SK-N-SH treated with all-trans-retinoic acid at 6 μM for 48 hours (cell line): ENCODE results near the gene NINL.

Experiments used
- ARNTL ChIP-seq: fragments of 450-650 bp; formaldehyde crosslinking; IDR thresholded peaks from 2 replicates; pipeline ENCODE4 v1.5.0; 2020; ENCODE audit warnings: low read depth, mild to moderate bottlenecking, moderate library complexity, borderline replicate concordance
- ZFP30 ChIP-seq: fragments of 450-650 bp; formaldehyde crosslinking; IDR thresholded peaks from 2 replicates; pipeline ENCODE4 v1.5.0; 2022; ENCODE audit warnings: mild to moderate bottlenecking, moderate library complexity

GRCh38 chr20:25418776-25419175 is 166.6 kb downstream of the NINL start:
- TF ChIP-seq ARNTL (CRISPR knock-in tag): no peak
- TF ChIP-seq ZFP30: no peak
